Stomach (tissue), 9 donors: ENCODE measurements around the gene PHF2. TPM values are rescaled to one million over a fixed set of nuclear protein-coding genes. Genes with fewer than 3 reads are reported as not detected.

ENCODE experiments used
- DNase-seq, 2 donors: peaks; one replicate each; pipeline versions ENCODE4 v3.0.0 to v3.0.0-alpha.2; 2013 to 2019
- H3K27ac ChIP-seq, 5 donors: fragments of 200-600 bp in 4 of 5; sonication (generic) in 4 of 5; one replicate each; pipeline ENCODE4 v1.5.1; 2013 to 2019; ENCODE audit warnings: mild to moderate bottlenecking in 1 of 5, moderate library complexity in 1 of 5
- H3K27me3 ChIP-seq, 3 donors: fragments of 200-600 bp; sonication (generic); one replicate each; pipeline ENCODE4 v1.5.1; 2017 to 2019; ENCODE audit warnings: mixed run types in 1 of 3
- H3K36me3 ChIP-seq, 4 donors: fragments of 200-600 bp; sonication (generic); 1 replicate in 3 of 4; 2 replicates in 1 of 4; pipeline ENCODE4 v1.5.1; 2016 to 2019
- H3K4me1 ChIP-seq, 4 donors: fragments of 200-600 bp; sonication (generic); one replicate each; pipeline ENCODE4 v1.5.1; 2016 to 2019
- H3K4me3 ChIP-seq, 4 donors: fragments of 200-600 bp; sonication (generic) in 3 of 4; one replicate each; pipeline ENCODE4 v1.5.1; 2016 to 2019; ENCODE audit warnings: mild to moderate bottlenecking in 1 of 4
- H3K9me3 ChIP-seq, 4 donors: fragments of 200-600 bp; sonication (generic); one replicate each; pipeline ENCODE4 v1.5.1; 2016 to 2019
- CTCF ChIP-seq, 7 experiments: fragments of 450-650 bp in 4 of 7; fragments of 200-600 bp in 3 of 7; sonication (generic) in 3 of 7; IDR thresholded peaks; one replicate each; pipeline ENCODE4 v1.5.1; 2016 to 2019; ENCODE audit warnings: antibody characterized with exemption in 7 of 7, control low read depth in 2 of 7, mild to moderate bottlenecking in 1 of 7
- EP300 ChIP-seq: sonication (generic); formaldehyde crosslinking; IDR thresholded peaks from one replicate; pipeline ENCODE4 v1.6.1; 2017; ENCODE audit warnings: antibody characterized with exemption
- POLR2A ChIP-seq, 4 donors: fragments of 450-650 bp; IDR thresholded peaks; one replicate each; pipeline ENCODE4 v1.6.1; 2016; ENCODE audit warnings: antibody characterized with exemption in 4 of 4, control low read depth in 2 of 4, mild to moderate bottlenecking in 1 of 4, moderate library complexity in 1 of 4
- POLR2AphosphoS5 ChIP-seq, 3 donors: sonication (generic); formaldehyde crosslinking; IDR thresholded peaks; one replicate each; pipeline ENCODE4 v1.6.1; 2016; ENCODE audit warnings: antibody characterized with exemption in 3 of 3
- WGBS, 5 donors: extraction: QIAGEN DNeasy Blood & Tissue Kit in 3 of 5; methylation state at CpG; one replicate each; pipeline versions ENCODE4 v1.1.5 to v1.1.7; 2013 to 2018; 5-methylcytosine and 5-hydroxymethylcytosine counted together
- intact Hi-C: fragments of 100-400 bp; cut with DNase I; formaldehyde crosslinking; loops from one replicate; pipeline ENCODE4 v1.15.1; 2023; ENCODE audit warnings: low total_unique reads
- polyA plus RNA-seq, 3 donors: library from polyadenylated mRNA; stranded (reverse); fragments of 200-250 nt; gene quantifications; one replicate each; pipeline ENCODE4 v1.2.3, GENCODE V29; 2013
- total RNA-seq, 5 donors: library from RNA; depleted of rRNA; stranded (reverse); fragments of >200 nt; gene quantifications; one replicate each; pipeline versions ENCODE4 v1.1.0 to v1.2.3, GENCODE V29; 2014 to 2016
- donor health status: healthy with polysubstance abuse.
- donor health status: Bipolar disorder and iron deficiency.
- donor health status: healthy.

PHF2 gene
- total and polyA plus RNA-seq, 8 donors, result 14.2 to 58.0 (median 19.5) TPM

- intact Hi-C loops, result no loop called here
- Histone ChIP-seq H3K4me1 (peaks cover 41 to 94% (median 65%) of the 10 kb centered on the region in 4 donors), H3K4me3 (no peak overlapping the region), H3K9me3 (no peaks in the 10 kb centered on the region), H3K36me3 (no peaks in the 10 kb centered on the region), H3K27ac (no peak overlapping the region), H3K27me3 (no peaks in the 10 kb centered on the region)
- 68 to 87% (median 76%) methylated on average over 10 to 13 of the region's 13 CpGs for WGBS, 5 donors
- no peak for DNase-seq
- TF ChIP-seq POLR2AphosphoS5 (IDR thresholded peaks at IDR 0.05) (no peak), EP300 (no peak), POLR2A (IDR thresholded peaks at IDR 0.05) (no peak), CTCF (IDR thresholded peaks at IDR 0.05) (no peak)
These were observed 15.1 kb downstream of the PHF2 start for GRCh38 chr9:93591301-93592007.

GRCh38 chr9:93592008-93592642, 15.7 kb downstream of the PHF2 start:
- Histone ChIP-seq H3K27ac (no peak overlapping the region), H3K4me3 (no peak overlapping the region), H3K36me3 (no peaks in the 10 kb centered on the region), H3K4me1 (peaks cover 35 to 88% (median 59%) of the 10 kb centered on the region in 4 donors), H3K27me3 (no peaks in the 10 kb centered on the region), H3K9me3 (no peaks in the 10 kb centered on the region)
- intact Hi-C loops, result no loop called here
- 90 to 95% (median 92%) methylated on average over 8 of the region's 8 CpGs for WGBS, 5 donors
- DNase-seq, result no peak
- no peak for TF ChIP-seq POLR2A (IDR thresholded peaks at IDR 0.05)

GRCh38 chr9:93592643-93593021, 16.2 kb downstream of the PHF2 start:
- no peak for TF ChIP-seq POLR2A (IDR thresholded peaks at IDR 0.05)
- TF ChIP-seq CTCF (IDR thresholded peaks at IDR 0.05), result peak in 1 of 7 experiments; percentile 7

GRCh38 chr9:93593144-93593658, 16.8 kb downstream of the PHF2 start:
- H3K4me1 ChIP-seq, result peaks cover 32 to 85% (median 51%) of the 10 kb centered on the region in 4 donors
- TF ChIP-seq POLR2AphosphoS5 (IDR thresholded peaks at IDR 0.05) (no peak), POLR2A (IDR thresholded peaks at IDR 0.05) (no peak), EP300 (no peak)
- no peaks in the 10 kb centered on the region for H3K9me3 ChIP-seq
- WGBS, 5 donors, result 66 to 78% (median 74%) methylated on average over 2 of the region's 2 CpGs
- DNase-seq, result no peak
- no peaks in the 10 kb centered on the region for H3K36me3 ChIP-seq
- no peaks in the 10 kb centered on the region for H3K27me3 ChIP-seq
- no peak overlapping the region for H3K27ac ChIP-seq
- H3K4me3 ChIP-seq, result no peak overlapping the region
- intact Hi-C loops, result no loop called here

More at GRCh38 chr9:93592643-93593021, 16.2 kb downstream of the PHF2 start:
- 45 to 80% (median 62%) methylated on average over 1 to 2 of the region's 2 CpGs for WGBS, 5 donors
- H3K4me1 ChIP-seq, result peaks cover 35 to 85% (median 54%) of the 10 kb centered on the region in 4 donors
- intact Hi-C loops, result no loop called here
- no peaks in the 10 kb centered on the region for H3K9me3 ChIP-seq
- no peaks in the 10 kb centered on the region for H3K27me3 ChIP-seq
- H3K27ac ChIP-seq, result no peak overlapping the region
- no peak for DNase-seq
- no peaks in the 10 kb centered on the region for H3K36me3 ChIP-seq
- no peak overlapping the region for H3K4me3 ChIP-seq

GRCh38 chr9:93594041-93594756, 17.8 kb downstream of the PHF2 start:
- Histone ChIP-seq H3K27me3 (no peaks in the 10 kb centered on the region), H3K36me3 (no peaks in the 10 kb centered on the region), H3K4me3 (no peak overlapping the region), H3K9me3 (no peaks in the 10 kb centered on the region), H3K27ac (no peak overlapping the region), H3K4me1 (peaks cover 25 to 85% (median 48%) of the 10 kb centered on the region in 4 donors)
- no peak for DNase-seq
- TF ChIP-seq EP300 (no peak), POLR2A (IDR thresholded peaks at IDR 0.05) (no peak), POLR2AphosphoS5 (IDR thresholded peaks at IDR 0.05) (no peak), CTCF (IDR thresholded peaks at IDR 0.05) (no peak)
- whole genome bisulfite sequencing, 5 donors, result 43 to 55% (median 50%) methylated on average over 4 to 9 of the region's 9 CpGs
- intact Hi-C loops, result no loop called here
